Activated T-cell treated with anti-CD3 and anti-CD28 coated beads, Interleukin-2, amount 50 U/mL, for 1 hour (primary cell): Measurements from ENCODE around the gene RPS16.

Experiments
- DNase-seq: peaks from one replicate; pipeline ENCODE4 v3.0.0-alpha.2; 2020

Gene RPS16

GRCh38 chr19:39405958-39406655 is 29.6 kb downstream of the RPS16 start:
- DNase-seq: peak; percentile 90

DNA sequence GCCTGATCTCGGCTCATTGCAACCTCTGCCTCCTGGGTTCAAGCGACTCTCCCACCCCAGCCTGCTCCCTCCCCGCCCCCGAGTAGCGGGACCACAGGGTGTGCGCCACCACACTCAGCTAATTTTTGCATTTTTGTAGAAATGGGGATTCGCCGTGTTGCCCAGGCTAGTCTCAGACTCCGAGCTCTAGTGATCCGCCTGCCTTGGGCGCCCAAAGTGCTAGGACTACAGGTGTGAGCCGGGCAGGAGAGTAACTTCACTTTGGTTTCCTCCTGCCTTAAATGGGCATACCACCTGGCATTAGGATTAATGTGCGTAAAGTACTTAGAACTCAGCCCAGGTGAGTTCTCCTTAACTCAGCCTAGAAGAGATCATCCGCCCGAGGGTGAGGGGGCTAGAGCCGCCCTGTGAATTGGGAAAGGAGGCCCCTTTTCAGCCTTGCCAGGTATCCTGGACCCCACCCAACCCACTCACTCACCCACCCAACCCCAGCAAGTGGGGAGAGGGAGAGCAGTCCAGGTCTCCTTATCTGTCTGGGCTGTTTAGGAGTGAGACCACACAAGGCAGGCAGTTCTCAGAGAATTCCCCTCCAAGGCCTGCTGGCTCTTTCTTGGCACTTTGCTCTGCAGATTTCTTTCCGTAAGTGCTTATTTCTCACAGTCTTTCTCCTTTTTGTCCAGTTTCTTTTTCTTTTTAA is 30.3 kb downstream of the RPS16 start:
- peak; percentile 52 for DNase-seq

DNA sequence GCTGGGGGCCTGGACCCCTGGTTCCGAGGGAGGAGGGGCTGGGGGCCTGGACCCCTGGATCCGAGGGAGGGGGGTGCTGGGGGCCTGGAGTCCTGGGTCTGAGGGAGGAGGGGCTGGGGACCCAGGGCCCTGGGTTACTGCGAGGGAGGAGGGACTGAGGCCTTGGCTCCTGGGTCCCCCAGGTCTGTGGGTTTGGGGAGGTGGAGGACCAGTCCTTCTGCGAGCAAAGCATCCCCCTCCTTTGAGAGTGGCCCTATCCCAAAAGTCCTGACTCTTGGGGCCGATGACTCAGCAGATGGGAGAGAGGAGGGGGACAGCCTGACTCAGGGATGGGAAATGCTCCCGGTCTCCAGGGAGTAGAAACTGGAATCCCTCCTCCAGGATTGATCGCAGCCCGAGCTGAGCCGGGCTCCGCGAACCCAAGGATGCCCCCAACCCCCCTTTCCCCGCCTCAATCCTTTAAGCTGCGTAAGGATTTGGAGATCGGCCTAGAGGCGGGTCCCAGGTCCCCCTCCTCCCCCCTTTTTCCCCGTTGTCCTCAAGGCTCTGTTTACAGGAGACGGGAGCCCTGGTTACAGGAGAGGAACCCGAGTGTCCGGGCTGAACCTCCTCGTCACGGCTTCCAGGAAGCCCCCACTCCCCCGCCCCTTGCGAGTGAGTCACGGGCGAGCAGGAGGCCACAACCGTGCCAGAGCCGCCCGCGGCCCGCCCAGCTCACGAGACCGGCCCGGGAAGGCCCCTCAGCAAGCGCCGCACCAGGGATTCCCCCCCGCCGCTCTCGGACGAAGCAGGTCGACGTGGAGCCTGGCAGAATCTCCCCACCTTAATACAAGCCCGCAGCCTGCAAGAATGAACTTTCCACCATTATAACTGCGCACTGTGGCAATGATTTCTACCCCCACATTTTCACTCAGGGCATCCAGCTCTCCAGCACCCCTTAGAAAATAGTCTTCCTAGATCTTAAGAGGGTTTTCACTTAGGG is 32.1 kb downstream of the RPS16 start:
- DNase-seq: peak; percentile 97

DNA sequence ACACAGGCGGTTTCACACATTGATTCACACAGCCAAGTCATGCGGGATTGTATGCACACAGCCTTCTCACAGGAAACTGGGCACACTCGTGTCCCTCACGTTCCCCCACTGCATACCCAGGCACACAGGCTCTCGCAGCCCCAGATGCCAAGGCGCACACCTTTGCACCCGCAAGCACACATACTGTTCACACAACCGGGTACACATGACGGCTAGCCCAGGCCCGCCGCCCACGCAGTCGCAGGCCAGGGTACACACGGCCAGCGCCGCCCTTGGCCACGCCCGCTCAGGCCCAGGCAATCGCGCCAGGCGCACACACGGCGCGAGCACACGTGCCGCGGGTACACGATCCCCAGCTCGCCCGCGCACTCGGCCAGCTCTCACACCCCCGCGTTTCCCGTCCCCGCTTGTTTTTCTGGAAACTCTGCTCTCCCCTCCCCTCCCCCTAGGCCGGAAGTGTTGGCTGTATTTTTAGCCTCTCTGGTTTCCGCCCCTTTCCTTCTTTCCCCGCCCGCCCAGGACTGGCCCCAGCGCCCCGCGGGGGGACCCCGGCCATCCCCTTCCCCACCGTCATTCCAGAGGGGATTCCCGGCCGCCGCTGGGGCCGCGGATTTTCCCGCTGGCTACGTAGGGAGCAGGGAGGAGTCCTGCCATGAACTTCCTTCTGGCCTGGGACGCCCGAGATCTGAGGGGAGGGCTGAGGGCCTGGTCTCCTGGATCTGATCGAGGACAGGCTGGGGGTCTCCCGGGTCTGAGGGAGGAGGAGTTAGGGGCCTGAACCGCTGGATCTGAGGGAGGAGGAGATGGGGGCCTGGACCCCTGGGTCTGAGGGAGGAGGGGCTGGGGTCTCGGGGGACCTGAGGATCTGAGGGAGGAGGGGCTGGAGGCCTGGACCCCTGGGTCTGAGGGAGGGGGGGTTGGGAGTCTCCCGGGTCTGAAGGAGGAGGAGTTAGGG is 33.1 kb downstream of the RPS16 start:
- DNase-seq: peak; percentile 80

DNA sequence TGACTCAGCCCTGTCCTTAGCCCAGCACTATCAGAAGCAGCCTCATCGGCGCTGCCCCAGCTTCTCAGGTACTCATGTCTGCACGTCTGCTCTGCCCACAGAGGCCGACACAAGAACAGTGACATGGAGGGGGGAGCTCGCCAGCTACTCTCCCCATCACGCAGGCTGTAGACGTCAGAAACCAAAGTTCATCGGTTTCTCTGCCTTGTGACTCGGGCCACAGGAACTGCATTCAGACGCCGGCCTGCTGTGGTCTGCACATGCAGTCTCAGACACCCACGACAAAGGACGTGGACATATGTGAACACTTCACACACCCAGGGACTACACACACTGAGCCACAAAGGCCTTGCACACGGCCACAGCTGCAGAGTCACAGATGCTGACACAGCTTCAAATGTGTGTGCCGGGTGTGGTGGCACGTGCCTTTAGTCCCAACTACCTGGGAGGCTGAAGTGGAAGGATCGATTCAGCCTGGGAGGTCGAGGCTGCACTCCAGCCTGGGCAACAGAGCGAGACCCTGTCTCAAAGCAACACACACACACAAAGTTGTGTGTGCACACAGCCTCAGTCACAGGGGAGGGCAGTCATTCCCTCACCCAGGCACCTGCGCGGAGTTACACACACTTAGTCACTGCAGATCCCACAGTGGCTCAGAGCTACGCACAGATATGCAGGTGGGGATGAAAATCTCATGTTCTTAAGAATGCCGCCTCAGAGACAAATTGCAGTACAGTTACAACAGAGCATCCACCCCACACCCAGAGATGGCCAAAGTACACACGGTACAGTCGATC is 34.0 kb downstream of the RPS16 start:
- DNase-seq: peak; percentile 85

DNA sequence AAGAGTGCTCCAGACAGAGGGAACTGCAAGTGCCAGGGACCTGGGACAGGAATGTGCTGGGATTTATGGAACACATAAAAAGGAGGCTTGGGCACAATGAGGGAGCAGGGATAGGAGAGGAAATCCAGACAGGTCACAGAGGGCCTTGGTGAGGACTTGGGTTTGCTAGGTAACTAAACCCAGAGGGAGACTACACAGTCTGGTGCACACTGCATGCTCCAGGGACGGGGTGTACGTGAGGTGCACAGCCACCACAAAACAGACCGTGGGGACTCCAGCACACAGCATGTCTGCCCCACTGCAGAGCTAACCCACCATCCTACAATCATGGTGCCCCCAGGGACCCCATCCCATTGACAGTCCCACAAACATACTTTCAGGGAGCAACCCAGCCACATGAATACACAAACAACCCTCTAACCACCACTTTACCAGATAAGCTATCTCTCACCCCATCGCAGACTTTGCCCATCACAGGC is 34.6 kb downstream of the RPS16 start:
- DNase-seq: no peak

DNA sequence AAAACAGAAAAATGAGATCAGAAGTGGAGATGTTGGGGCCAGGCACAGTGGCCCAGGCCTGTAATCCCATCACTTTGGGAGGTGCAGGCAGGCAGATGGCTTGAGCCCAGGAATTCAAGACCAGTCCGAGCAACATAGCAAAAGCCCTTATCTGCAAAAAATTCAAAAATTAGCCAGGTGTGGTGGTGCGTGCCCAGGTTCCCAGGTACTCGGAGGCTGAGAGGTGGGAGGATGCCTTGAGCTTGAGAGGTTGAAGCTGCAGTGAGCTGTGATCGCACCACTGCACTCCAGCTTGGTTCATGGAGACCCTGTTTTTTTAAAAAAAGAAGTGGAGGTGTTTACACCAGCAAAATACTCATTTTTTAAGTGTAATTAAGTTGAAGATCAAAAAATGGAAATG is 35.7 kb downstream of the RPS16 start:
- no peak for DNase-seq

DNA sequence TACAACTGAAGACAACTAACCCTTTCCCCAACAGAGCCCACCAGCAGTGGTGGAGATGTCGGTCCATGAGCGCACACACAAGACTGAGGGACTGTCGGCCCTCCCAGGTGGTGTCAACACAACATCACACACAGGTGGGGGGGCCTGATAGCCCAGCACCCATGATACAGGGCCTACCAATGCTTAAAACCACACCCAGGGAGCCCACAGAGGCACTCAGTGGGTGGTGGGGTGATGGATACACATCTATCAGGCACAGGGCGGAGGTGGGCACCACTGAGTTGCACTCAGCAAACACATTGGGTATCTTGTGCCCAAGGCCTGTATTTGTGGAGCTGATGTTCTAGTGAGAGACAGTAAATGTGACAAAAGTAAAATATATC is 36.1 kb downstream of the RPS16 start:
- DNase-seq: no peak

DNA sequence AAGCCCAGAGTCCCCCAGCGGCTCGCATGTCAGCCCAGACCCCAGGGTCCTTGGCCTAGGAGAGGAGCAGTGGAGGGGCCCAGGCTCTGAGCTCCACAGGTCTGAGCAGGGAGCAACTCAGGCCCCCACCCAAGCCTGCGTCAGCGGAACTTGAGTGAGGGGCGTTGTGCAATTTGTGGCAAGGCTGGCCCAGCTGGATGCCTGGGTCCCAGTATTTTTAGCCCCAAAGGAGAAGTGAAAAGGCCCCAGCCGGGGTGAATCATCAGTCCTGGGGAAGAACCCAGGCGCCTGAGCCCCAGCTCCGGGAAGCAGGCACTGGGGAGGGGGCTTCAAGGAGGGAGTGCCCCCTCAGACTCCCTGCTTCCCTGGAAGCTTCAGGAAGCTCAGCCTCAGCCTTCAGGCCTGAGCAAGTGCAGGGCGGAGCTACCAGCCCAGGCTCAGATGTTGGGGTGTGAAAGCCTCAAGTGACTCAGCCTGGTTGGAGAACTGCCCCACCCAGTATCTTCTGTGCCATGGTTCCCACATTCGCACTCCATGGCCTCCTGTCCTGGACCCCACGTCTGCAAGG is 37.4 kb downstream of the RPS16 start:
- DNase-seq: peak; percentile 68

DNA sequence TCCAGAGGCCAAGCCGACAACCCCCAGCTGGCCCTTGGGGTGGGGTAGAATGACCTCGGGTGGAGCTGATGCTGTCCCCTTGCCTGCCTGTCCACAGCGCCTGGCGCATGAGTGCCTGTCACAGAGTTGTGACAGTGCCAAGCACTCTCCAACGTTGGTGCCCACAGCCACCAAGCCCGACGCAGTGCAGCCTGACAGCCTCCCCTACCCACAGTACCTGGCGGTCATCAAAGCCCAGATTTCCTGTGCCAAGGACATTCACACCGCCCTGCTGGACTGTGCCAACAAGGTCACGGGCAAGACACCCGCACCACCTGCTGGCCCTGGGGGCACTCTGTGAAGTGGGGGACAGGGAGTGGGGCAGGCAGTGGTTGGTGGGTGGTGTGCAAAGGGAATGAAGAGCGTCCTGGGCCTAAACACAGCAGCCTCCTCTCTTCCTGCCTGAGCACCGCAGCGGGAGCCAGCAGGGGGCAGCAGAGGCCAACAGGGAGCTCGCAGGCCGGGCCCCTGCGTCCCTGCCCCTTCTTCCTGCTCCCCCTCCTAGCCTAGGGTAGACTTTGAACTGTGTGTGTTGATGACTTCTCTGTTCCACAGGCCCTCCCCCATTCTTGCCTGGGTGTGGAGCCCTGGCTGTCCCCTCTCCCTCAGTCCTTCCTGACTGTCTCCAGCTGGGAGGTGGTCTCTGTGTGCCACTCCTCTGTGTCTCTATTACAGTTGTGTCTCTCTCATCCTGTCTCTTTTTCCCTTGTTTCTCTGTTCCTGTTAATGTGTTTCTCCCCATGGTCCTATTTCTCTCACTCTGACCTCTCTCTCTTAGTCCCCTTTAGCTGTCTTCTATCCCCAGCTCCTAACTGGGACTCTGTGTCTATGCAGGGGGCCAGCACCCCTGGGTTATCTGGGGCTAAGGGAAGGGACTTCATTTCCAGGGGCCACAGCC is 38.1 kb downstream of the RPS16 start:
- peak; percentile 97 for DNase-seq

DNA sequence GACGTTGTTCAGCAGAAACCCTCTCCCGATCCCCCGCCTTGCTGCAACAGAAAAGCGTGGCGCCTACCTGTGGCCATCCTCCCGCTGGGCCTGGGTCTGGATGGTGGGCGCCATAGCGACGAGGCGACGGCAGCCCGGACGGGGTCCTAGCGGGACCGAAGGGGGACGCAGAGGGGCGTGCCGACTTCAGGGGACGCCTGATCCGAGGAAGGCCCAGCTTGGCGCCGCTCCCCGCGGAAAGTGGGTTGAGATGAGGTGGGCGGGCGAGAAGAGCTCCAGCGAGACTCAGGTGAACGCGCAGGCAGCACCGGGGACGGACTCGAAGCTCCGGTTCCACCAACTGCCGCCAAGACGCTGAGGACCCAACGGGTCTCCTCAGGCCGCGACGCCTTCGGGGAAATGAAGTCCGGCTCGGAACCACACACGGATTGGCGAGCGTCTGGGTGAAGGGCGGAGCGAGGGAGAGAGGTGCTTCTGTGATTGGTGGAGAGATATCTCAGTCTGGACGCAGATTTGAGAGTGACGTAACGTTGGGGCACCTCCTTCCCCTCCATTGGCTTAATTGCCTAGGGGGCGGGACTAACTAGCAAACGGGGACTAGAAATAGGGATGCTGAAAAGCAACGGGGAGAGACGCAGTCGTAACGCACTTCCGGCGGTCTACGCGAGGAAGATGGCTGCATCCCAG is 44.9 kb downstream of the RPS16 start, which contains the start of the genes MED29 and PAF1:
TSS of gene MED29 (plus strand) at position 628 of the 687 bp plus-strand sequence. CDS start at position 673, 45 bp downstream.
TSS of gene PAF1 (minus strand) at position 356 of the 687 bp plus-strand sequence. CDS start at position 114, 242 bp downstream.
- peak; percentile 90 for DNase-seq

- no peak for DNase-seq
These were observed 45.3 kb downstream of the RPS16 start for GRCh38 chr19:39390451-39390750.

DNA sequence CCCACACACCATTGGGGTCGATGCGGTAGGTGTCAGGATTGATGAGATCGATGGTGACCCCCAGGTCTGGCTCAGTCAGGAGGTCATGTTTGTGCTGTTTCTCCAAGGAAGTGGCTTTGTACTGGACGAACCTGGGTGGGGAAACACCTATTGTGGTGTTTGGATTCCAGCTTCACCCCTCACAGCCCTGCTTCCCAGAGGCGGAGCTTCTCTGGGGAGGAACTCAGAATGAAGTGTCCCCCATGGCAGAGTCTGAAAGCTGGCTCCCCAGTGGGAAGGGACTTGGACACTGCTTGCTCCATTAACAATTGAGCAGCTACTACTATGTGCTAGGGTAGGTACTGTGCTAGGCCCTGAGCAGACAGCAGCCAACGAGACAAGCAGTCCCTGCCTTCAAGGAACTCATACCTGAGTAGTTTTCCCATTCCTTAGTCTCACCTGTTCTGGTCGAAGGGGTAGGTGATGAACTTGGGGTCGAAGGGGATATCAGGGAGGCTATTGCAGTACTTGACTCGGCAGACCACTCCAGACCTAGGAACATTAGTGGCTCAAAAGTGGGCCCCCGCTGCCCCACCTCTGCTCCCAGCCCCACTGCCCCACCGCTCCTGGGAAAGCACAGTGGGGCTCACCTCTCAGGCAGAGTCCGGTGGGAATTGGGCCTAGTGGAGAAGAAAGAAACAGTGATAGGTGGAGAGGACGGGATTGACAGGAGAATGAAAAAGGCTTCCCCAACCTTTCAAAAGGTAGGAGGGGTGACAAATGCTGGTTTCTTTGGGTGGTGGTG is 45.9 kb downstream of the RPS16 start:
- no peak for DNase-seq

- no peak for DNase-seq
These were observed 47.1 kb downstream of the RPS16 start for GRCh38 chr19:39388657-39389056.

DNA sequence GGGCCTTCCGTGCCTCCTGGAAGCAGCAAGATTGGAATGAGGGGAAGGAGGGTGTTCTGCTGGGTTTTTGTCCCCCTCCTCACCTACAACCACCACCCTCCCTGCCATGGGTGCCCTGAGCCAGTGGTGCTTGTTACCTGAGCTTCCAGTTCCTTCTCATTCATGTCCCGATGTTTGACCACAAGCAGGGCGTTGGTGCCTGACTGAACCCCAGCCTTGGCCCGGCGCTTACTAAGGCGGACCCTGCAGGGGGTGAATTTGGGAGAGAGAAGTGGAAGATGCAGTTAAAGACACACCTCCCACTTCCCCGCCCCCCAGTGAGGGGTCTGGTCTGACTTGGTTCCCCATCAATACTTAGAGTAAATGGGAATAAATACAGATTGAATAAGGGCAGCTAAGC is 49.2 kb downstream of the RPS16 start:
- DNase-seq: no peak

- DNase-seq: no peak
These were observed 49.9 kb downstream of the RPS16 start for GRCh38 chr19:39385629-39386411.

GRCh38 chr19:39384839-39385568 is 50.7 kb downstream of the RPS16 start:
- no peak for DNase-seq
